Measurements from ENCODE around the gene SAT1.

Gene SAT1

GRCh38 chrX:23749576-23749975 lies 33.4 kb upstream of the SAT1 start:
- Histone ChIP-seq H3K27me3 (ENCODE audit: low read depth, low read length) (no peaks in the 10 kb centered on the region), H3K36me3 (replicated peaks; ENCODE audit: low read depth, low read length) (no peaks in the 10 kb centered on the region), H3K27ac (ENCODE audit: low read length) (no peak overlapping the region), H3K4me1 (ENCODE audit: low read length) (no peaks in the 10 kb centered on the region), H3K9me3 (ENCODE audit: insufficient read depth, low read length) (no peaks in the 10 kb centered on the region), H2AFZ (ENCODE audit: low read depth, low read length) (no peak overlapping the region), H3K4me2 (ENCODE audit: low read length) (no peak overlapping the region), H3K9ac (ENCODE audit: low read length) (no peak overlapping the region), H4K20me1 (ENCODE audit: insufficient read depth, low read length) (no peaks in the 10 kb centered on the region), H3K4me3 (ENCODE audit: low read length) (no peak overlapping the region), H3K79me2 (ENCODE audit: low read length) (no peaks in the 10 kb centered on the region)
- no peak for TF ChIP-seq CTCF (IDR thresholded peaks at IDR 0.05; ENCODE audit: low read depth, low read length)

- no peaks in the 10 kb centered on the region for H3K79me2 ChIP-seq (ENCODE audit: low read length)
- no peaks in the 10 kb centered on the region for H3K36me3 ChIP-seq (replicated peaks; ENCODE audit: low read depth, low read length)
- no peak overlapping the region for H3K4me3 ChIP-seq (ENCODE audit: low read length)
- H4K20me1 ChIP-seq (ENCODE audit: insufficient read depth, low read length): no peaks in the 10 kb centered on the region
- no peaks in the 10 kb centered on the region for H3K9me3 ChIP-seq (ENCODE audit: insufficient read depth, low read length)
- H3K4me2 ChIP-seq (ENCODE audit: low read length): no peak overlapping the region
- TF ChIP-seq CTCF (IDR thresholded peaks at IDR 0.05; ENCODE audit: low read depth, low read length) (no peak), EZH2phosphoT487 (IDR thresholded peaks at IDR 0.05; ENCODE audit: low read depth) (no peak)
- H3K27me3 ChIP-seq (ENCODE audit: low read depth, low read length): no peaks in the 10 kb centered on the region
- H2AFZ ChIP-seq (ENCODE audit: low read depth, low read length): no peak overlapping the region
- peaks cover 17% of the 10 kb centered on the region for H3K4me1 ChIP-seq (ENCODE audit: low read length)
- H3K27ac ChIP-seq (ENCODE audit: low read length): no peak overlapping the region
- no peak overlapping the region for H3K9ac ChIP-seq (ENCODE audit: low read length)
Measured at GRCh38 chrX:23752740-23753415, 30.1 kb upstream of the SAT1 start.

- Histone ChIP-seq H3K9me3 (ENCODE audit: insufficient read depth, low read length) (no peaks in the 10 kb centered on the region), H4K20me1 (ENCODE audit: insufficient read depth, low read length) (no peaks in the 10 kb centered on the region), H3K36me3 (replicated peaks; ENCODE audit: low read depth, low read length) (no peaks in the 10 kb centered on the region), H2AFZ (ENCODE audit: low read depth, low read length) (no peak overlapping the region), H3K4me1 (ENCODE audit: low read length) (peaks cover 17% of the 10 kb centered on the region), H3K4me2 (ENCODE audit: low read length) (no peak overlapping the region), H3K9ac (ENCODE audit: low read length) (no peak overlapping the region), H3K4me3 (ENCODE audit: low read length) (no peak overlapping the region), H3K27ac (ENCODE audit: low read length) (no peak overlapping the region), H3K79me2 (ENCODE audit: low read length) (no peaks in the 10 kb centered on the region), H3K27me3 (ENCODE audit: low read depth, low read length) (no peaks in the 10 kb centered on the region)
- no peak for TF ChIP-seq CTCF (IDR thresholded peaks at IDR 0.05; ENCODE audit: low read depth, low read length)
- no peak for TF ChIP-seq EZH2phosphoT487 (IDR thresholded peaks at IDR 0.05; ENCODE audit: low read depth)
Measured at GRCh38 chrX:23754664-23755063, 28.3 kb upstream of the SAT1 start.

GRCh38 chrX:23756165-23756564 lies 26.8 kb upstream of the SAT1 start:
- peak overlapping the region; percentile 78 for H3K27ac ChIP-seq (ENCODE audit: low read length)
- no peaks in the 10 kb centered on the region for H3K27me3 ChIP-seq (ENCODE audit: low read depth, low read length)
- peaks cover 17% of the 10 kb centered on the region for H3K4me1 ChIP-seq (ENCODE audit: low read length)
- H3K79me2 ChIP-seq (ENCODE audit: low read length): no peaks in the 10 kb centered on the region
- H2AFZ ChIP-seq (ENCODE audit: low read depth, low read length): no peak overlapping the region
- no peaks in the 10 kb centered on the region for H4K20me1 ChIP-seq (ENCODE audit: insufficient read depth, low read length)
- peak overlapping the region; percentile 48 for H3K4me2 ChIP-seq (ENCODE audit: low read length)
- H3K36me3 ChIP-seq (replicated peaks; ENCODE audit: low read depth, low read length): no peaks in the 10 kb centered on the region
- peak overlapping the region; percentile 36; the same call in 1 of the 2 replicates for H3K4me3 ChIP-seq (ENCODE audit: low read length)
- H3K9me3 ChIP-seq (ENCODE audit: insufficient read depth, low read length): no peaks in the 10 kb centered on the region
- TF ChIP-seq CTCF (IDR thresholded peaks at IDR 0.05; ENCODE audit: low read depth, low read length): peak; percentile 71
- TF ChIP-seq EZH2phosphoT487 (IDR thresholded peaks at IDR 0.05; ENCODE audit: low read depth): no peak
- H3K9ac ChIP-seq (ENCODE audit: low read length): peak overlapping the region; percentile 15; the same call in 1 of the 2 replicates

Data from OCI-LY3 (cell line).